ENCODE results near the gene TSPAN5.

TSPAN5 gene

GRCh38 chr4:98615991-98616390 is 42.4 kb downstream of the TSPAN5 start:
- TF ChIP-seq, protein P1, sequence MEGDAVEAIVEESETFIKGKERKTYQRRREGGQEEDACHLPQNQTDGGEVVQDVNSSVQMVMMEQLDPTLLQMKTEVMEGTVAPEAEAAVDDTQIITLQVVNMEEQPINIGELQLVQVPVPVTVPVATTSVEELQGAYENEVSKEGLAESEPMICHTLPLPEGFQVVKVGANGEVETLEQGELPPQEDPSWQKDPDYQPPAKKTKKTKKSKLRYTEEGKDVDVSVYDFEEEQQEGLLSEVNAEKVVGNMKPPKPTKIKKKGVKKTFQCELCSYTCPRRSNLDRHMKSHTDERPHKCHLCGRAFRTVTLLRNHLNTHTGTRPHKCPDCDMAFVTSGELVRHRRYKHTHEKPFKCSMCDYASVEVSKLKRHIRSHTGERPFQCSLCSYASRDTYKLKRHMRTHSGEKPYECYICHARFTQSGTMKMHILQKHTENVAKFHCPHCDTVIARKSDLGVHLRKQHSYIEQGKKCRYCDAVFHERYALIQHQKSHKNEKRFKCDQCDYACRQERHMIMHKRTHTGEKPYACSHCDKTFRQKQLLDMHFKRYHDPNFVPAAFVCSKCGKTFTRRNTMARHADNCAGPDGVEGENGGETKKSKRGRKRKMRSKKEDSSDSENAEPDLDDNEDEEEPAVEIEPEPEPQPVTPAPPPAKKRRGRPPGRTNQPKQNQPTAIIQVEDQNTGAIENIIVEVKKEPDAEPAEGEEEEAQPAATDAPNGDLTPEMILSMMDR (IDR thresholded peaks at IDR 0.05; ENCODE audit: low read depth, low read length, missing control alignments) = no peak
- no peak for DNase-seq (ENCODE audit: extremely low read depth, low read depth)

GRCh38 chr4:98614662-98615061 is 43.7 kb downstream of the TSPAN5 start:
- TF ChIP-seq, protein P1 (IDR thresholded peaks at IDR 0.05; ENCODE audit: low read depth, low read length, missing control alignments) = no peak
- H3K4me3 ChIP-seq (replicated peaks; ENCODE audit: low read depth, low read length) = no peak overlapping the region
- DNase-seq (ENCODE audit: extremely low read depth, low read depth) = no peak

More at GRCh38 chr4:98615991-98616390, 42.4 kb downstream of the TSPAN5 start:
- H3K4me3 ChIP-seq (replicated peaks; ENCODE audit: low read depth, low read length) = no peak overlapping the region

GRCh38 chr4:98614094-98614493 is 44.3 kb downstream of the TSPAN5 start:
- no peak overlapping the region for H3K4me3 ChIP-seq (replicated peaks; ENCODE audit: low read depth, low read length)
- DNase-seq (ENCODE audit: extremely low read depth, low read depth) = no peak
- TF ChIP-seq, protein P1 (IDR thresholded peaks at IDR 0.05; ENCODE audit: low read depth, low read length, missing control alignments) = no peak

DNA sequence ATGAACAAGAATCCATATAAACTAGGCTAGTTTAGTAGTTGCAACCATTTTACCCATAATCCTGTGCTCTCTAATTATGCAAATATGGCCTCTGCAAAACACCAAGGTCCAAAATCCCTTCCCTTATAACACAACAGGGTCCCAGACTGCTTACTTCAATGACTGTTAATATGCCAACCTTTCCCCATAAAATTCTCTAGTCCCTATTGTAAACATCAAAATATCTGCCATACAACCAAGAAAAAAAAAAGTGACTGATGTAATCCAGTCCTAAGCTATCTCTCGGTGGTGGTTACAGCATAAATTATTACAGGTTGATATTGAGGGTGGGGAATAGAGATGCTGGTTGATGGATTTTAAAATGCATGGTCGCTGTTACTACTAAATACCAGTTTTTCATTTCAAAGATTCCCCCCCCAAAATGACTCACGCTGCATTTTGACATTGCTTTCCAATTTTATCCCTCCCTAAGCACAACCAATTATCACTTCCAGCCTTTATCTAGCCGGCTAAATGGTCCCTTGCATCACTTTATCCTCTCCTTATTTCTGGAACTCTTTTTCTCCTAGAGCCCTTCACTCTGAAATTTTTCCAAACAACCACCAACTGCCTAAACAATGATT is 44.8 kb downstream of the TSPAN5 start:
- TF ChIP-seq, protein P1 (IDR thresholded peaks at IDR 0.05; ENCODE audit: low read depth, low read length, missing control alignments) = no peak
- no peak overlapping the region for H3K4me3 ChIP-seq (replicated peaks; ENCODE audit: low read depth, low read length)
- no peak for DNase-seq (ENCODE audit: extremely low read depth, low read depth)

DNA sequence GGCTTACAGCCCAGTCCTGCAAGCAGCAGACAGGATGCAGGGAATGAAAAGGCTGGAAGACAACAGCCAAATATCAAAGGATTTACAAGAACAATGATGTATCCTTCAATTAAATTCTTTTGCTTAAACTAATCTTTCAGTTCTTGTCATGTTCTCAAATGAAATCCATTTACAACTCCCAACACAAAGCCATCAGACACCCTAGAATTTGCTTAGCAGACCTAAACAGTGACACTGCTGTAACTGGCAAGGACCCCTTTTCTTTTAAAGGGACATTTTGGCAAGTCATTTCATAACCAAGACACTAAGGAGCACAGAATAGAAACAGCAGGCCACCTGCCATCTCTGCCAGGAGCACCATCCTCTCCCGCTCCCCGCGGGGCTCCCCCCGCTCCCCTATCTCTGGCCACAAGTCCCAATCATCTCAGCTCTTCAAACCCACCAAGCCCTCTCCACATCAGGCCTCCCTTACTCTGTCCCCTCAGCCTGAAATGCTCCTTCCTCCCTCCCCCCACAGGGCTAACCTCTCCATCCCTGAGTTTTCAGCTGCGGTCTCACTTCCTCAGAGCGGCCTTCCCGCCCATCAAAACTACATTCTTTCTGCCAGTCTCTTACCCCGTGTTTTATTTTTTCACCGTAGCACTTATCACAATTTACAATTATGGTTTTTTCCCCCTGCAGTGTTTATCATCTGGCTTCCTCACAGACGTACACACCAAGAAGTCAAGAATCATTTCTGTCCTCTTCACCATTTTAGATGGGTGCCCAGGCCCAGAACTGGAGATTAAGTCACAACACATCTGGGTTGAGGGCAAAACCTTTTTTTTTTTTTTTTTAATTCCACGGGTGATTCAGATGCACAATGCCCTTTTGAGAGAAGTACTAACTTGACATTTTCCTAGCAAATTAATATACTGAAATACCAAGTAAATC is 45.8 kb downstream of the TSPAN5 start:
- no peak for DNase-seq (ENCODE audit: extremely low read depth, low read depth)
- no peak overlapping the region for H3K4me3 ChIP-seq (replicated peaks; ENCODE audit: low read depth, low read length)
- TF ChIP-seq, protein P1 (IDR thresholded peaks at IDR 0.05; ENCODE audit: low read depth, low read length, missing control alignments) = no peak

GRCh38 chr4:98611677-98612317 is 46.6 kb downstream of the TSPAN5 start:
- H3K4me3 ChIP-seq (replicated peaks; ENCODE audit: low read depth, low read length) = no peak overlapping the region
- DNase-seq (ENCODE audit: extremely low read depth, low read depth) = no peak
- TF ChIP-seq, protein P1 (IDR thresholded peaks at IDR 0.05; ENCODE audit: low read depth, low read length, missing control alignments) = no peak
